NCI-H82 (cell line): Measurements from ENCODE around the gene SSTR3.

ENCODE experiments used
- DNase-seq: peaks from one replicate; lab custom pipeline; 2025; lab: John Stamatoyannopoulos, UW

Gene SSTR3

DNA sequence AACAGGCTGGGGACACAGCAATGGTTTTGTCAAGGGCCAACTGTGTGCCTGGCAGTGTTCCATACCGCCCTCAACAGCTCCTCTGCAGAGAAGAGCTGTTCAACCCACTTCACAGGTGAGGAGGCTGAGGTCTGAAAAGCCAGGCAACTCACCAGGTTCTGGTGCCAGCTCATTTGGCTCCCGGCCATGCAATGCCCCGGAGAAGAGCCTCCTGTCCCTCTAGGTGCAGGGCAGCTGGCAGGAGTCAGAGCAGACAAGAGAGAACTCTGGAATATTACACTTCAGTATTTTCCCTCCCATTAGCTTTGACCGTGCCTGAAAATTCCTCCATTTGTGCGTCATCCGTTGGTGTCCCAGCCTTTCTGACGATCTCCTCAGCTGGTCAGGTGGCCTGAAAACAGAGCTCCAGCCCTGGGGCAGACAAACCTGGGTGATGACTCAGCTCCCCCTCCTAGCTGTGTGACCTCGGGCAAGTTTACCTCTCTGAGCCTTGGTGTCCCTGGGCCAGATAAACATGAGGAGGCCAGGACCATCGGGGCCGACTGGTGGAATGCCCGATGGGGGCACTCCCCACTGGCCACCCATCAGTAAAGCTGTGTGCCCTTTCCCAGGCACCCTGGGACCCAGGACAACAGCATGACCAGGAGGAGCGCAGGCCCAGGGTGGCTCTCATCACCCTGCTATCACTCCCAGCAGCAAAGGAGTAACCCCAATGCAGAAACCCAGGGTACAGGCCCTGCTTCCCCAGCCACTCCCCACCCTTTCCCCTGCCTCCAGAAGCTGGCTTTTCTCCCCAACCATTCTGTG is 14.6 kb downstream of the SSTR3 start:
- no peak for DNase-seq

DNA sequence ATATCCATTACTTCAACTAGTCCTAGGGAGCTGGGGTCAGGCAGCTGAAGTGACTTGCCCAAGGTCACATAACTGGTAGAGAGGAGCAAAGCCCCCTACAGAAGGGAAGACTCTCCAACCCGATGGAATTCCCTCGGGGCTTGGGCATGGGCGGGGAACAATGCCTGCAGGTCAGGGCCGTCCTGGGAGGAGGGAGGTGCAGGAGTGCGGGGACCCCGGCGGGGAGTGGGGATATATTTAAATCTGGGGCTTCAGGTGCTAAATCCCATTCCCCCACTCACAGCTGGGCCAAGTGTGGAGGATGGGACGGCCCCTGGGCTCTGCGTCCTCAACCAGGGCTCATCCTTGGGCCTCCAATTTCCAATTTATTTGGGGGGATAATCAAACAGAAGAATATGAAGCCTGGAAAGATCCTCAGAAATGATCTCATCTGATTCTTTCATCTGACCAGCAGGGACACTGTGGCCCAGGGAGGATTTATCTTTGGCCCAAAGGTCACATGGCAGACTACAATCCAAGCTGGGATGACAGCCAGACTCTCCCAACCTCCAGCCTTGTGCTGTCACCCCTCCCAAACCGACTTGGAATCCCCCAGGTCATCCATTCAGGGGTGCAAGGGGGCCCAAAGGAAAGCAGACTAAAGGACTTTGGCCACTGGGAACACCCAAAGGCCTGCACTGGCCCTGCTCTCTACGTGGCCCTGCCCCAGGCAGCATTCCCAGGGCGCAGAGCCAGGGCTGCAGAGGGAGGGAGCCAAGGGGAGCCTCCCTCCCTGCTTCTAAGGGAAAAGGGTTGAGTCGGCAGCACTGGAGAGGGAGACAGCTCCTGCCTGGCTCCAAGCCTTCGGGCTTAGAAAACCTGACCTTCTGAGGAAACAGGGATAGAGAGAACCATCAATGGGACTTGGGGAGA is 15.5 kb downstream of the SSTR3 start:
- no peak for DNase-seq

DNA sequence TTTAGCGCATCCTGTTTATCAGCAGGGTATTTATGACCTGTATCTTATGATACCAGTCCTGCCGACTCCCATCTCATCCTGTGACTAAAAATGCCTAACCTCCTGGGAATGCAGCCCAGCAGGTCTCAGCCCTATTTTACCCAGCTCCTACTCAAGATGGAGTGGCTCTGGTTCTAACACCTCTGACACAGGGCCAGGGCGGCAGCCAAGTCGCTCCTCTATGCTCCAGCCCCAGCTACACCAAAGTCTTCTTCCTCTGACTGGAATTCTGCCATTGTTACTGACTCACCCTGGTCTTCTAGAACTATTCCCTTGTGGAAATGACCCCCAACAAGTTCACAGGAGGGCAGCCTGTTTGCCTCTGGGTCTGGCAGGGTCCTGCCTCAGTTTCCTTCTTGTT is 16.4 kb downstream of the SSTR3 start:
- no peak for DNase-seq

DNA sequence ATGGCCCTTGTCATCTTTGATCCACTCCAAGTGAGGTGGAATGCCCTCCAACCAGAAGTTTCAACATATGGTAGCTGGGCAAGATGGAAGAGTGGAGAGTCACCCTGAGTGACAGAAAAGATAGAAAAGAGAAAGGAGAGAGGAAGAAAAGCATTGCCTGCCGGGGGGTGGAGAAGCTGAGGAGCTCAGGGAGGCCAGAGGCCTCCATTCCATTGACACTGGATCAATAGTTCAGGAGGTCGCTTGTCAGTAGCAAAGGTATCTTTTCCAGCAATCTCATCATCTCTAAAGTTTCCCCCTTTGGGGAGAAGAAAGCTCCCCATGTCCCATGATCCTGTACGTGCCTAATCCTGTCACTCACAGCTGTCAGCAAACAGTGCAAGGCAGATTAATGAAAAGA is 17.5 kb downstream of the SSTR3 start:
- DNase-seq: peak; percentile 56

DNA sequence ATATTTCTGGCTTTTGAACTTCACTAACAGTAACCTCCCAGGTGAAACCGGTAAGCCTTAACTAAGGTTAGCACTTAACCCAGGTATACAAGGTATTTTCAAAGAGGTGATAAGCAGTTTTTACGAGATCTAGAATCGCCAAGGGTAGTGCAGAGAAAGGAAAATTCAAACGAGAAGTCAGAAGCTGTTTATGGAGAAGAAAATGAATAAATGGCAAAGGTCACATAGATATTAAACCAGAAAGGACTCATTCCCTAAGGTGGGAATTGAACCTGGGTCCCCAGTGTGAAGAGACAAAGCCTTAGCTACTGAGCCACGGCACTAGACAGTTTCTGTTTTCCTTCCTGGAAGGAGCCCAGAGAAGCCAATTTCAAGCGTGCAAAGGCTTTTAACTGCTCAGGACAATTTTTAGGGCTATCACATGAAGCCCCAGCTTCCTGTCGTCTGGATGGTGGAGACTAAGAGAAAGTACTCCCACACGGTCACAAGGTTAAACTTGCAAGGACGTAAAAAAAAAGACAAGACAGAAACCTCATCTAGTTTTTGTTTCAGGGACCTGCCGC is 18.6 kb downstream of the SSTR3 start:
- DNase-seq: no peak

DNA sequence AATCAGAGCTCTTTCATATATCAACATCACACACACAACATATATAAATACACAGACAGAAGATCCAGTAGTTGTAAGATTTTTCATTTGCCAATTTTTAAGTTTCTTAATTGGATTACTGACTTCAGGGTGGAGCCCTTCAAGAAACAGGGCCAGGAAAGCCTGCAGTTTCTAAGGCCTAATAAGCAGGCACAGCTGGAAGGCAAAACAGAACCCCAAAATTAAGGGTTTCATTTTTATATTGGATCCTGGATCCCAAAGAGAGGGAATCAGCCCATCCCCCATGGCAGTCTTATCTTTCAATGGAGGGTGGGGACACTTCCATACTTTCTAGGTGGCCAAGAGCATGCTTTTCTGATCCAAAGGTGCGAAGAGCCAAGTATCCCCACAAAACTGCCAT is 19.5 kb downstream of the SSTR3 start:
- no peak for DNase-seq

DNA sequence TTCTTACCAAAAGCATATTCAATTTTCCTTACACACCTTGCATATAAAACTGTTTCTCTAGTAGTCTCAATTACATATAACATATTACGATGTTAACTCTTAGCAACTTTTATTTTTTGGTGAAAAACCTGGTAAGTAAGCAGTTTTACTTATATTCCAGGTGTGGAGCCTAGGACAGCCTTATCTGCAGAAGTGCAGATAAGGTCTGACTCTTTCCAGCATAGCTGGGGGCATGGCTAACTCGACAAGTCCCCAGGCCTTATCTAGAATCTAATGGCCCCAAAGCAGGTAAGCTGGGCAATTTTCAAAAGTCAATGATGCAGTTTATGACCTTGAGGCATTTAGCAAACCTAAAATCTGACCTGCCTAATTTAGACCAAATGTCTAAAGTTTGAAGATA is 20.1 kb downstream of the SSTR3 start:
- DNase-seq: no peak

DNA sequence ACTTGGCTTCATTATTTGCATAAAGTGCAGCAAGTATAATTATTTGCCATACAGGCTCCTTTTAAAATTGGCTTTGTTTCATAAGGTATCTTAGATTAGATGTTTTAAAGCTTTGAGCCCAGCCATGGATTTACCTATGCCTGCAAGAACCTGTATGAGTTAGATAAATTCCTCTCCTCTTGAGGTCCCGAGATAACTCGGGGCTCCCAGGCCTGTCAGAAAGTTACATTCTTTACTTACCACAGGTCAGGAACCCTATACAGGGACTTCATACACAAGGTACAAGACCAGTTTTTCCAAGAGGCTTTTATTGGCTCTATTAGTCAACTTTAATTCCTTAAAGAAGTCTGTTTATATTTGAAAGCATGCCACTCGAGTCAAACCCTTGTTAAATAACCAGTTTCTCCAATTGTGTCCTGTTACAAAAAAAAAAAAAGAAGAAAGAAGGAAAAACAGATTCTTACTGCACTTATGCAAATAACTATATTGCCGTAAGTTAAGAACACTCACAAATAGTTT is 22.0 kb downstream of the SSTR3 start:
- DNase-seq: no peak

DNA sequence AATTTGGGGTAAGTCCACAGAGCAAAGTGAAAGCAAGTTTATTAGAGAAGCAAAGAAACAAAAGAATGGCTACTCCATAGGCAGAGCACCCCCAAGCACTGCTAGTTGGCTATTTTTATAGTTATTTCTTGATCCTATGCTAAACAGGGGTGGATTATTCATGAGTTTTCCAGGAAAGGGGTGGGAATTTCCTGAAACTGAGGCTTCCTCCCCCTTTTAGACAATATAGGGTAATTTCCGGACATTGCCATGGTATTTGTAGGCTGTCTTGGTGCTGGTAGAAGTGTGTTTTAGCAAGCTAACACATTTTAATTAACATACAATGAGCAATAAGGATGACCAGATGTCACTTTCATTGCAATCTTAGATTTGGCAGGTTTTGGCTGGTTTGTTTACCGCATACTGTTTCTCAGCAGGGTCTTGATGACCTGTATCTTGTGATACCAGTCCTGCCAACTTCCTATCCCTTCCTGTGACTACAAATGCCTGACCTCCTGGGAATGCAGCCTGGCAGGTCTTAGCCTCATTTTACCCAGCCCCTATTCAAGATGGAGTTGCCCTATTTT is 23.3 kb downstream of the SSTR3 start:
- no peak for DNase-seq

DNA sequence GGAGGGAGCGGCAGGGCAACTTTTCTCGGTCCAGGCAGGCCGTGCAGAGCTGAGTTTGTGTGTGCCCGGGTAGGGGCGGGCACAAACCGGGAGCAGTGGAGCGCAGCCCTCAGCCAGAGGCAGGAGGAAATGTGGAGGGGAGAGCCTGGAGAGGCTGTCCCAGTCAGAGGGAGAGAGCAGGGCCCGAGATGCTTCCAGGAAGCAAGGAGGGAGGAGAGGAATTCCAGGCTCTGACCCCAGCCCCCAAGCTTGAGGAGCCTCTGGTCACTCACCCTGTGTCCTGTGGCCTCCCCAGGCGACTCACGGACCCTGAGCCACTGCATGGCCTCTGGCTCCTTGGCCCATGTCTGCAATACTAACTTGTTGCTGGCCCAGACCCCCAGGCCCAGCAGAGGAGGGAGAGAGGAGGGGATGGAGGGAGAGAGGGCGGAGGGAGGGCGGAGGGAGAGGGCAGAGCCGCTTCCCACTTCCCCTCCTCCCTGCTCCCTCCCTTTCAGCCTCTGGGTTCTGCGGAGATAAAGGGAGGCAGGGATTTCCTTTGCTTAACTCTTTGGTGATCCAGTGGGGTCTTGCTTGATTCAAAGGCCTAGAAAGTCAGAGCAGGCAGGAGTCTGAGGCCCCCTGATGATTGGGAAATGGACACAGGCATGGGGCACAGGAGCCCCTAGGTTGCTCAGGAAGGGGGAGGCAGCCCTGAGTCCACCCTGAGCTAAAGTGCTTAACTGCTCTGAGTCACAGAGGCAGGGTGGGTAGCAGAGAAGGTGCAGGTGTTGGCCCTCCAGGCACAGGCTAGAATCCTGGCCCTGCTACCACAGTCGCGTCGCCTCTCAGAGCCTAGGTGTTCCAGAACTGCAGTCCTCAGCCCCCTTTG is 24.2 kb downstream of the SSTR3 start, which contains the start of gene C1QTNF6:
Gene C1QTNF6 (minus strand): TSS at position 357 of the 871 bp plus-strand sequence. CDS start 34 bp downstream, at position 323.
- peak; percentile 36 for DNase-seq

DNA sequence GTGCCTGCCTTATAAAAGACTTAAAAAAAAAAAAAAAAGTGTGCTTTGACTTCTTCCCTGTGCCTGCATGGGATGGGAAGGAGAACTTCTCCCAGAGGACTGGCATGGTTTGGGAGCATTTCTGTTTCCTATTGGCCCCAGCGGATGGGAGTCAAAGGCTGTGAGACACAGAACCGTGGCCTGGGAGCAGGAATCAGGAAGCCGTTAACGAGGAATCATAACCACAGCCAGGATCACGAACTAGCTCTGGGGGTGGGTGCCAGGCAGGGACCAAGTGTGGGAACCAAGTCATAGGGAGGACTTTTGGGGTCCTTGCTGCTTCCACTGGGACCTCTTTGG is 24.8 kb downstream of the SSTR3 start:
- no peak for DNase-seq

DNA sequence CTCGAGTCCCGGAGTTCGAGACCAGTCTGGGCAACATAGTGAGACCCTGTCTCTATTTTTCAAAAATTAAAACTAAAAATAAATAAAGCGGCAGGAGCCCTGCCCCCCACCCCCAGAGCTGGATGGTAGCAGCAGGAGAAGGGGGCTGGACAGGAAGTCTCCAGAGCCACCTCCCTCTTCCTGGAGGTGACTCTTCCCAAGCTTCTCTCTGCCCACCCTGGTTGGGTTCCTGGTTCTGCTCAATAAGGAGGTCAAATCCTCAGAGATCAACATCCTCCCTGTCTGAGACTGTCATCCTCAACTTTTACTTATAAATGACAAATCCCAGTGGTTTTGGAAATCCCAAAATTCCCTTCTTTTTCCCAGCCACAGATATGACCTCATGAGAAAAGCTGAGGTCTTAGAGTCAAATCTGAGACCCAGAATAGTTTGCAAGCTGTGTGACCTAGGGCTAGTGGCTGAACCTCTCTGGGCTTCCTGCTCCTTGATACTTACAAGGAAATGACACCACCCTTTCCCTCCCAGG is 25.2 kb downstream of the SSTR3 start:
- DNase-seq: no peak

DNA sequence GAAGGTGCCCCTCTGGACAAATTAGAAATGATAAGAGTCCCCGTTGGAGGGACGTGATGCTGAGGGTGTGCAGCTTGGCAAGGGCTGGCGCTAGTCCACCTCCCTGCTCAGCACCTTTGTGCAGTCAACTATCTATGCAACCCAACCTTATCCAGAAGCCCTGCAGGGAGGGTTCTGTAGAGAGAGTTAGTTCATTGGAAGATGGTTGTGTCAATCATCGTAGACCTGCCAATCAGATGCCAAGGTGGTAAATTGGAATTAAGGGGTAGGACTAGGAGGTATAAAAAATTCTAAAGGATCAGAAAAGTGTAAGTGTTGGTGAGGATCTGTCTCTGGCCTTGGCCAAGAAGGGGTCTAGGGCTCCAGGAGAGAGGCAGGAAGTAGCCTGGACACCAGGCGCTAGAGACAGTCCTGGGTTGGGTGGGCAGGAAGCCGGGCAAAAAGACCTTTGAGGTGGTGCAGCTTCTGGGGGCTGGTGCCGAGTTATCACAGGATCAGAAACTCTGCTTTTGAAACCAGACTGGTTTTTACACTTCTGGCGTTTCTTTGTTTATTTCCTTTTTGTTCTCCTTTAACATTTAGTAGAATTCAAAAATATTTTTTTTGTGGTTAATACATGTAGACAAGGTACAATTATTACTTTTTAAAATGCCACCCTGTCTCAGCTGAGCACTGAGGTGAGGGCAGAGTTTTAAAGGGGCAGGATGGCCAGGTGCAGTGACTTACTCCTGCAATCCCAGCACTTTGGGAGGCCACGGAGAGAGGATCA is 25.9 kb downstream of the SSTR3 start:
- DNase-seq: peak; percentile 59

DNA sequence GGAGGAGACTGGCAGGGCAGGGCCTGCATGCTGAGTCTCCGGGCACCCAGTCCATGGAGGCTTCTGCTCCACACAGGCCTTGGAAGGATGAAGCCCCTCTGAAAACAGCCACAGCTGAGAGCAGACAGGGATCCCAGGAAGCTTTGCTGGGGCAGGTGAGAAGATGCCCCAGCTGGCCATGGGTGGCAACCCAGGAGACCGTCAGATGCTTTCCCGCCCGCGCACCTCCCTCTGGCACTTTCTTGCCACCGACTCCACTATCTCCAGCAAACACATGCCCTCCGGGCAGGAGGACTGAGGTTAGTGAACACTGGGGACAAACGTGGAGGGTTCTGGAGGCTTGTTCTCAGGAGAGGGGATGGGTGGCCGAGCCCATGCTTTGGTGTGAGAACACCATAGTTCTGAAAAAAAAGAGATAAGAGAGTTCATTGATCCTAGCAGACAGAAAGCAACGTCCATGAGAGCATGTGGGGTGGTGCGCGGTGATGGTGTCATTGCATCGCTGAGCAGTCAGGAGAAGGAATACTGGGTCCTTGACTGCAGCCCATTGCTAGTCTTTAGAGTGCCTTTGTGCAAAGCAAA is 26.5 kb downstream of the SSTR3 start:
- DNase-seq: no peak

DNA sequence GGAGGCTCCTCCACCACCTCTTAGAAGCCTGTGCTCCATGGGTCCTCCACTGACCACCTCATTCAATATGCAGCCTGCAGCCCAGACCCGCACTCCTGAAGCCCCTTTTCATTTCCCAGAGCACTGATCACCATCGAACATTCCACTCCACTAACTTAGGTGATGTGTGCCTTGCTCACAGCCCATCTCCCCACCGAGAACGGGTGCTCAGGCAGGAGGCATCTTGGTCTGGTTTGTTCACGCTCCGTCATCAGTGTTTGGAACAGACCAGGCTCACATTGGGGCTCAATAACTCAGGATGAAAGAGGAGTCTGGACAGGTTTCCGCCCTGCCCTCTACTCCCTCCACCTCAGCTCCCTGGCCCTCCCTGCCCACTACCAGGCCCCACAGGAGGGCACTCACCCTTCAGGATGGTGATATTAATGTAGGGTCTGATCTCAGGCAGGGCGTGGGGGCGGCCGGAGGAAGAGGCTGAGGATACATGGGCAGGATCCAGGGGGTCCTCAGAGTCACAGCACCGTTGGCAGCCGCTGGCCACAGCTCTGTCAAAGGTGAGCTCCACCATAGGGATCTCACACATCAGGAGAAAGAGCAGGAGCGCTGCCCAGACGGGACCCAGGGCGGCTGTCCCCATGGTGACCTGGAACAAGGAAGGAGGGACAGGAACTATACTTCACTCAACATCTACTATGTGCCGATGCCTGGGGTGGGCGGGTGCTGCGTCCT is 27.3 kb downstream of the SSTR3 start:
- no peak for DNase-seq

DNA sequence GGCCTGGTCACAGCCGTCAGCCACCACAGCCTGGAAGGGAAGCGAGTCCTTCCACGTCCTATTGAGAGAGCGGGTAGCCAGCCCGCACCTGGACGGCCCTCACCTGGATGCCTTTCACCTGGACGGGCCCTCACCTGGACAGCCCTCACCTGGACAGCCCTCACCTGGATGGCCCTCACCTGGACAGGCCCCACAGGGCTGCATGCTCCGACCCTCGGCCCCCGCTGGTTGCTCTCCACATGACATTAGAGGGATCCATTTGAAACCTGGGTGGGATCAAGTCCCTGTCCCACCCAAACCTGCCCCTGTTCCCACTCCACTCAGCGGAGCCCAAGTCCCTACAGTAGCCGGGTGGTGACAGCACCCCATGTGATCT is 27.9 kb downstream of the SSTR3 start:
- no peak for DNase-seq

DNA sequence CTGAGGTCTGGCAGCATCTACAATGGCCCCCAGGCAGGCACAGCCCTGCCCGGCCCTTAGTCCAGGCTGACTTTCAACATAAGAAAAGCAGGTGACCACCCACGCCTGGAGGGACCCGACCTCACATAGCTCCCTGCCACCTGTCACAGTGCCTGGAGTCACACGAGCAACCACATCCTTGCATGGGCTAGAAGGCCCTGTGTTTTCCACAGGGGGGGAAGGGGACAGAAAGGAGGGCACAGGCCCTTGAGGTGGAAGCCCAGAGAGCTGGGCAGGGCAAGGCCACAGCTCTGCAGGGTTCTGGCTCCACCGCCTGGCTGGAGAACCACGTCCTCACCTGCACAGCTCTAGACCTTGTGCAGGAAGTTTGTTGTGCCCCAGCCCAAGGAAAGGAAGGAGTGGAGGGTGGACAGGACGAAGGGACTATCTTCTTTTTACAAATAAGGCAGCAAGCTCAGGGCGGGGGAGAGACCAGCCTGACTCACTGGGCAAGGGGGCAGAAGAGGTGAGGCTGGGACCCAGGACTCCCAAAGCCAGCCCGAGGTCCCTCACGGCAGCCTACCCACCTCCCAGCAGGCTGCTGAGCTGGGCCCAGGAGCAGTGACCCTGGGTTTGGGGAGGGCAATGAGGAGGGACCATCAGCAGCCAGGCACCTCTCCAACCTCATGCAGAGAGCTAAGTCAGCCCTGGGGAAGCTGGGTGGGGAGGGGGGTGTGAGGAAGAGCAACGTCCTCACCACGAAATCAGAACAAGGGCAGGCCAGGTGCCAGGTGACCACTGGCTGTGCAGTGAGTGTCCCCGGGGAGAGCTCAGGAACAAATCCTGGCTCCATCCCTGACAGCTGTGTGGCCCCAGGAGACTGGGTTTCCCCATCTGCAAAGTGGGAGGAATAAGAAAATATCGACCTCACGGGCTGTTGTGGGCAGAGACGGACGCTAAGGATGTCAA is 28.6 kb downstream of the SSTR3 start:
- DNase-seq: no peak

DNA sequence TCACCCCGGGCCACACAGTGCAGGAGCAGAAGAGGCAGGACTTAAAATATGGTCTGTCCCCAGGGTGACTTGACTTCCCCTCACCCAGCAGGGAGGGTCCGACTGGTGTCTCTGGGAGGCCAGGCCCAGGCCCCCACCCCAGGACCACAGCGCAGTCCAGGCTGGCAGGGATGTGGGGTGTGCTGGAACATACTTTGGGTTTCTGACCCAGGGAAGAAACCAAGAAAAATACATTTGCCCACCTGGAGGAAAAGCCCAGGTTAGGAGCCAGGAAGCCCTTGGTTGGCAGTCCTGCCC is 29.4 kb downstream of the SSTR3 start:
- DNase-seq: no peak
